Osteoblast (primary cell): ENCODE results near the gene SNAPC4. TPM values are rescaled to one million over a fixed set of nuclear protein-coding genes. Genes with fewer than 3 reads are reported as not detected.

Source experiments
- DNase-seq: peaks from one replicate; pipeline ENCODE4 v3.0.0; 2011; ENCODE audit warnings: low spot score, mixed read lengths; ENCODE audit not compliant: insufficient read length; ENCODE audit errors: missing footprints
- H2AFZ ChIP-seq: 2 replicates; pipeline ENCODE4 v1.6.0; 2011; ENCODE audit warnings: mild to moderate bottlenecking, low read length
- H3K27ac ChIP-seq: 2 replicates; pipeline ENCODE4 v1.5.1; 2011; ENCODE audit warnings: mild to moderate bottlenecking, low read depth, low read length, moderate library complexity
- H3K27me3 ChIP-seq: 2 replicates; pipeline ENCODE4 v1.6.0; 2012; ENCODE audit warnings: mild to moderate bottlenecking, control low read depth, inconsistent platforms, low read length, moderate library complexity; ENCODE audit not compliant: insufficient read depth
- H3K36me3 ChIP-seq: 2 replicates; pipeline ENCODE4 v1.5.1; 2011; ENCODE audit warnings: mild to moderate bottlenecking, low read length, control low read depth, moderate library complexity; ENCODE audit not compliant: insufficient read depth
- H3K4me1 ChIP-seq: 2 replicates; pipeline ENCODE4 v1.5.1; 2011; ENCODE audit warnings: mild to moderate bottlenecking, low read length, control low read depth, moderate library complexity; ENCODE audit not compliant: insufficient read depth
- H3K4me2 ChIP-seq: 2 replicates; pipeline ENCODE4 v1.6.0; 2011; ENCODE audit warnings: mild to moderate bottlenecking, low read length; ENCODE audit not compliant: insufficient read depth
- H3K4me3 ChIP-seq: fragments of 200-600 bp; sonication (generic); 3 replicates; pipeline ENCODE4 v1.5.1; 2012; ENCODE audit warnings: mild to moderate bottlenecking, low read length, inconsistent platforms; ENCODE audit not compliant: insufficient read depth
- H3K79me2 ChIP-seq: 2 replicates; pipeline ENCODE4 v1.6.0; 2012; ENCODE audit warnings: mild to moderate bottlenecking, low read length, control low read depth, inconsistent platforms; ENCODE audit not compliant: insufficient read depth
- H3K9me3 ChIP-seq: 2 replicates; pipeline ENCODE4 v1.5.1; 2011; ENCODE audit warnings: low read depth, low read length, control low read depth
- H4K20me1 ChIP-seq: 2 replicates; pipeline ENCODE4 v1.6.0; 2012; ENCODE audit warnings: mild to moderate bottlenecking, low read length, control low read depth; ENCODE audit not compliant: insufficient read depth
- CTCF ChIP-seq: IDR thresholded peaks from 2 replicates; pipeline ENCODE4 v1.5.1; 2011; ENCODE audit warnings: mild to moderate bottlenecking, low read depth, low read length, moderate library complexity; ENCODE audit errors: extremely low read depth
- total RNA-seq: library from RNA; depleted of rRNA; stranded (reverse); fragments of >200 nt; gene quantifications from 2 replicates; pipeline ENCODE4 v1.2.3, GENCODE V29; 2012

The SNAPC4 gene
- total RNA-seq, 1 donor: 9.0 TPM

GRCh38 chr9:136404801-136405136 is 4.8 kb upstream of the SNAPC4 start:
- no peak for DNase-seq
- H3K4me3 ChIP-seq: no peak overlapping the region
- peaks cover 55% of the 10 kb centered on the region for H3K36me3 ChIP-seq
- no peaks in the 10 kb centered on the region for H3K27me3 ChIP-seq
- no peak overlapping the region for H3K27ac ChIP-seq
- H2AFZ ChIP-seq: no peak overlapping the region
- no peak overlapping the region for H3K4me2 ChIP-seq
- peaks cover 20% of the 10 kb centered on the region for H3K79me2 ChIP-seq
- TF ChIP-seq CTCF: no peak
- peaks cover 12% of the 10 kb centered on the region for H3K4me1 ChIP-seq
- no peaks in the 10 kb centered on the region for H3K9me3 ChIP-seq
- H4K20me1 ChIP-seq: no peaks in the 10 kb centered on the region

GRCh38 chr9:136403915-136404800 is 4.2 kb upstream of the SNAPC4 start:
- H3K4me1 ChIP-seq: peaks cover 7% of the 10 kb centered on the region
- no peak for TF ChIP-seq CTCF
- DNase-seq: no peak
- no peak overlapping the region for H3K4me2 ChIP-seq
- H3K4me3 ChIP-seq: no peak overlapping the region
- H3K79me2 ChIP-seq: peaks cover 21% of the 10 kb centered on the region
- H2AFZ ChIP-seq: no peak overlapping the region
- no peaks in the 10 kb centered on the region for H3K27me3 ChIP-seq
- peaks cover 4% of the 10 kb centered on the region for H4K20me1 ChIP-seq
- H3K36me3 ChIP-seq: peaks cover 55% of the 10 kb centered on the region
- H3K27ac ChIP-seq: no peak overlapping the region
- no peaks in the 10 kb centered on the region for H3K9me3 ChIP-seq

GRCh38 chr9:136403538-136403914 is 3.6 kb upstream of the SNAPC4 start:
- no peaks in the 10 kb centered on the region for H3K9me3 ChIP-seq
- peaks cover 57% of the 10 kb centered on the region for H3K36me3 ChIP-seq

More at GRCh38 chr9:136403538-136403914, 3.6 kb upstream of the SNAPC4 start:
- no peak overlapping the region for H3K4me3 ChIP-seq
- peaks cover 13% of the 10 kb centered on the region for H3K4me1 ChIP-seq
- H3K27me3 ChIP-seq: no peaks in the 10 kb centered on the region
- no peak overlapping the region for H3K4me2 ChIP-seq
- no peak for TF ChIP-seq CTCF
- no peak overlapping the region for H2AFZ ChIP-seq
- DNase-seq: no peak
- peaks cover 11% of the 10 kb centered on the region for H4K20me1 ChIP-seq
- peaks cover 23% of the 10 kb centered on the region for H3K79me2 ChIP-seq
- no peak overlapping the region for H3K27ac ChIP-seq
